Mucosa of stomach (tissue), 1 donor: ENCODE results near the gene SLC38A9.
A peak's percentile ranks its signal among the peaks of the same experiment; 100 is the strongest.
"Not testable (repeated sequence)": the region's sequence is repeated elsewhere in the genome, so short reads cannot be mapped to it uniquely, and the experiment has no call there.

Experiments used
- H3K27me3 ChIP-seq: one replicate; pipeline ENCODE4 v1.7.0; 2013; ENCODE audit warnings: mild to moderate bottlenecking, low read length; ENCODE audit not compliant: control insufficient read depth, insufficient read depth
- H3K36me3 ChIP-seq: one replicate; pipeline ENCODE4 v1.7.0; 2013; ENCODE audit warnings: low read length; ENCODE audit not compliant: control insufficient read depth, insufficient read depth
- H3K4me1 ChIP-seq: one replicate; pipeline ENCODE4 v1.7.0; 2013; ENCODE audit warnings: mild to moderate bottlenecking, low read length; ENCODE audit not compliant: control insufficient read depth, insufficient read depth
- H3K4me3 ChIP-seq: one replicate; pipeline ENCODE4 v1.7.0; 2013; ENCODE audit warnings: low read length
- H3K9ac ChIP-seq: one replicate; pipeline ENCODE4 v1.7.0; 2013; ENCODE audit warnings: mild to moderate bottlenecking, low read length, moderate library complexity
- H3K9me3 ChIP-seq: one replicate; pipeline ENCODE4 v1.7.0; 2013; ENCODE audit warnings: mild to moderate bottlenecking, low read length, moderate library complexity; ENCODE audit not compliant: control insufficient read depth
- donor health status: Pancreatic carcinoma.

SLC38A9 gene

GRCh38 chr5:55731848-55732247 is 19.7 kb upstream of the SLC38A9 start:
- Histone ChIP-seq H3K4me3 (no peak overlapping the region), H3K9me3 (no peaks in the 10 kb centered on the region), H3K36me3 (no peaks in the 10 kb centered on the region), H3K9ac (no peak overlapping the region), H3K27me3 (no peaks in the 10 kb centered on the region), H3K4me1 (no peaks in the 10 kb centered on the region)

GRCh38 chr5:55724281-55724680 is 12.2 kb upstream of the SLC38A9 start:
- Histone ChIP-seq H3K9me3 (no peaks in the 10 kb centered on the region), H3K4me1 (no peaks in the 10 kb centered on the region), H3K9ac (no peak overlapping the region), H3K27me3 (no peaks in the 10 kb centered on the region), H3K36me3 (no peaks in the 10 kb centered on the region), H3K4me3 (no peak overlapping the region)

- Histone ChIP-seq H3K36me3 (no peaks in the 10 kb centered on the region), H3K9ac (no peak overlapping the region), H3K9me3 (no peaks in the 10 kb centered on the region), H3K4me1 (no peaks in the 10 kb centered on the region), H3K4me3 (no peak overlapping the region), H3K27me3 (no peaks in the 10 kb centered on the region)
Measured at GRCh38 chr5:55720188-55720703, 8.1 kb upstream of the SLC38A9 start.

- not testable (repeated sequence) for H3K9ac ChIP-seq, H3K9me3 ChIP-seq, H3K4me3 ChIP-seq, H3K36me3 ChIP-seq, H3K27me3 ChIP-seq, H3K4me1 ChIP-seq
Measured at GRCh38 chr5:55719026-55719425, 6.9 kb upstream of the SLC38A9 start.

GRCh38 chr5:55715519-55716078 is 3.5 kb upstream of the SLC38A9 start:
- no peaks in the 10 kb centered on the region for H3K27me3 ChIP-seq
- H3K36me3 ChIP-seq: no peaks in the 10 kb centered on the region
- H3K4me3 ChIP-seq: no peak overlapping the region
- no peaks in the 10 kb centered on the region for H3K9me3 ChIP-seq
- H3K9ac ChIP-seq: no peak overlapping the region
- peaks cover 11% of the 10 kb centered on the region for H3K4me1 ChIP-seq

- Histone ChIP-seq H3K9me3 (no peaks in the 10 kb centered on the region), H3K36me3 (no peaks in the 10 kb centered on the region), H3K27me3 (no peaks in the 10 kb centered on the region), H3K9ac (no peak overlapping the region), H3K4me3 (no peak overlapping the region), H3K4me1 (peaks cover 11% of the 10 kb centered on the region)
Measured at GRCh38 chr5:55714749-55715148, 2.6 kb upstream of the SLC38A9 start.

GRCh38 chr5:55714339-55714738 is 2.2 kb upstream of the SLC38A9 start:
- Histone ChIP-seq H3K4me1 (peaks cover 11% of the 10 kb centered on the region), H3K27me3 (no peaks in the 10 kb centered on the region), H3K9me3 (no peaks in the 10 kb centered on the region), H3K9ac (no peak overlapping the region), H3K36me3 (no peaks in the 10 kb centered on the region), H3K4me3 (no peak overlapping the region)

GRCh38 chr5:55713871-55714270 is 1.7 kb upstream of the SLC38A9 start:
- Histone ChIP-seq H3K9me3 (no peaks in the 10 kb centered on the region), H3K27me3 (no peaks in the 10 kb centered on the region), H3K9ac (no peak overlapping the region), H3K4me1 (peaks cover 11% of the 10 kb centered on the region), H3K4me3 (no peak overlapping the region), H3K36me3 (no peaks in the 10 kb centered on the region)

GRCh38 chr5:55711507-55712022 is 559 bp downstream of the SLC38A9 start:
- H3K9me3 ChIP-seq: no peaks in the 10 kb centered on the region
- peak overlapping the region; percentile 100 for H3K4me3 ChIP-seq
- peak overlapping the region; percentile 97 for H3K9ac ChIP-seq
- H3K27me3 ChIP-seq: no peaks in the 10 kb centered on the region
- no peaks in the 10 kb centered on the region for H3K36me3 ChIP-seq
- peaks cover 11% of the 10 kb centered on the region for H3K4me1 ChIP-seq

- H3K4me1 ChIP-seq: peaks cover 11% of the 10 kb centered on the region
- H3K27me3 ChIP-seq: no peaks in the 10 kb centered on the region
- no peaks in the 10 kb centered on the region for H3K9me3 ChIP-seq
- H3K4me3 ChIP-seq: no peak overlapping the region
- H3K36me3 ChIP-seq: no peaks in the 10 kb centered on the region
- H3K9ac ChIP-seq: no peak overlapping the region
Measured at GRCh38 chr5:55708732-55709131, 3.4 kb downstream of the SLC38A9 start.

- H3K4me1 ChIP-seq: peaks cover 3% of the 10 kb centered on the region
- H3K27me3 ChIP-seq: no peaks in the 10 kb centered on the region
- H3K9me3 ChIP-seq: no peaks in the 10 kb centered on the region
- no peak overlapping the region for H3K9ac ChIP-seq
- H3K4me3 ChIP-seq: no peak overlapping the region
- H3K36me3 ChIP-seq: no peaks in the 10 kb centered on the region
Measured at GRCh38 chr5:55706230-55706629, 5.9 kb downstream of the SLC38A9 start.

GRCh38 chr5:55702598-55703345 is 9.4 kb downstream of the SLC38A9 start:
- H3K9me3 ChIP-seq: no peaks in the 10 kb centered on the region
- H3K4me1 ChIP-seq: no peaks in the 10 kb centered on the region

More at GRCh38 chr5:55702598-55703345, 9.4 kb downstream of the SLC38A9 start:
- H3K4me3 ChIP-seq: no peak overlapping the region
- no peak overlapping the region for H3K9ac ChIP-seq
- no peaks in the 10 kb centered on the region for H3K36me3 ChIP-seq
- H3K27me3 ChIP-seq: no peaks in the 10 kb centered on the region
